BLaER1 (cell line): ENCODE results near the gene BICDL1.
A peak's percentile ranks its signal among the peaks of the same experiment; 100 is the strongest.

Experiments used
- H3K27ac ChIP-seq: shearing (Covaris generic); formaldehyde crosslinking; 2 replicates; pipeline ENCODE4 v1.8.1; 2022
- H3K27me3 ChIP-seq: shearing (Covaris generic); formaldehyde crosslinking; 2 replicates; pipeline ENCODE4 v1.8.1; 2022
- H3K36me3 ChIP-seq: shearing (Covaris generic); formaldehyde crosslinking; 2 replicates; pipeline ENCODE4 v1.8.1; 2022
- H3K4me1 ChIP-seq: shearing (Covaris generic); formaldehyde crosslinking; 2 replicates; pipeline ENCODE4 v1.8.1; 2022
- H3K4me2 ChIP-seq: shearing (Covaris generic); formaldehyde crosslinking; 2 replicates; pipeline ENCODE4 v1.8.1; 2022
- H3K4me3 ChIP-seq: shearing (Covaris generic); formaldehyde crosslinking; 2 replicates; pipeline ENCODE4 v1.8.1; 2022
- H3K9ac ChIP-seq: shearing (Covaris generic); formaldehyde crosslinking; 2 replicates; pipeline ENCODE4 v1.8.1; 2022
- H3K9me3 ChIP-seq: shearing (Covaris generic); formaldehyde crosslinking; 2 replicates; pipeline ENCODE4 v1.8.1; 2022
- H4K20me1 ChIP-seq: shearing (Covaris generic); formaldehyde crosslinking; 2 replicates; pipeline ENCODE4 v1.8.1; 2022
- Cebpa-rat ChIP-seq: shearing (Covaris generic); IDR thresholded peaks from 2 replicates; pipeline ENCODE4 v1.8.1; 2022

The BICDL1 gene

DNA sequence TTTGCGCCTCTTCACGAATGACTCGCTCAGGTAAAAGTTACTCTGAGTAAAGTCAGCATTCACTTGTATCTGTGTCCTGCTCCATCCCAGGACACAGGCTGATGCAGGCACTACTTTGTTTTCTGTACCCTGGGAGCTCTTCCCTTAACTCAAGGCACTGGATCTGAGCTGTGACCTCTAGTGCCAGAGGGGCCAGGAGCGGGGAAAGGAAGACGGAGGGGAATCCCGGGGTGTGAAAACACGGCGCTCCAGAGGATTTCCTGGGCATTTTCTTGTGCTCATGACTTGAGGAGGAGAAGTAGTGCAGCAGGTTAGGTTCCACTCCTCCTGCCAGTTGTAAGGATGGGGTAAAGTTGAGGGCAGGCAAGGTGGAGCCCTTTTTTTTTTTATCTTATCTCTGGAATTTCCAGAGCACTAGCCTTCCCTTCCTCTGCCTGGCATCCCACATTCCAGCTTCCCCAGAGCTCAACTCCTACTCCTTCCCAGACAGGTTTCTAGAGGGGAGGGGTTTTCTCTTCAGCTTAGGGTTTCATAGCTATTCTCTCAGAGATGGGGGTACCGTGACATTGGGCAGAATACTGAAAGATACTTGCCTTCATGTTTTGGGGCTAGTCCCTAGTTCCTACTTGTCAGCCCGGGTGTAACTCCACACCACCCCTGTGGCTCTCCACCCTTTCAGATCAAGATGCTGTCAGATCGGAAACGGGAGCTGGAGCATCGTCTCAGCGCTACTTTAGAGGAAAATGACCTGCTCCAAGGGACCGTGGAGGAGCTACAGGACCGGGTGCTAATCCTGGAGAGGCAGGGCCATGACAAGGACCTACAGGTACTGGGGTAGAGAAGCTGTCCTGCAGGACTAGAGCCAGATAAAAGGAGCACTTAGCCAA, 75.3 kb downstream of the BICDL1 start:
- Histone ChIP-seq H3K9ac (no peak overlapping the region), H3K4me2 (no peak overlapping the region), H3K27me3 (no peaks in the 10 kb centered on the region), H3K4me3 (no peak overlapping the region), H3K9me3 (no peaks in the 10 kb centered on the region), H4K20me1 (no peaks in the 10 kb centered on the region), H3K36me3 (no peaks in the 10 kb centered on the region), H3K4me1 (peaks cover 7% of the 10 kb centered on the region), H3K27ac (no peak overlapping the region)
- TF ChIP-seq Cebpa-rat = no peak

DNA sequence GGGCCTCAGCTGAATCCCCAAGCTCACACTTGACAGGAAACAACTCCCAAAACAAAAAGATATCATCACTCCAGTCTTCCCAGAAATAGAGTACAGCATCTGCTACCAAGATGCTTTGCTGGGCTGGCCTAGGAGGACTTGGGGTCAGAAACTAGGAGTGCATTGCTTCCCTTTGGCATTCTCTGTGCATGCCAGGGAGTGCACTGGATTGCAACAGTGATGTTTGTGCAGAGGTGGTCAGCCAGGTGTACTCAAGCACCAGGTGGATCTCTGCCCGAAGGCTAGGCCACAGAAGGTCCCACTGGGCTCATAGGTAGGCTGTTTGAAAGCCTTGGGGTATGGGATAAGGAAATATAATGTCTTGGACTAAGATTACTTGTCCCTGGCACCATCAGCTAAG, 76.4 kb downstream of the BICDL1 start:
- Histone ChIP-seq H3K4me1 (peaks cover 7% of the 10 kb centered on the region), H3K4me3 (no peak overlapping the region), H3K4me2 (no peak overlapping the region), H3K9ac (no peak overlapping the region), H3K27ac (no peak overlapping the region), H3K36me3 (no peaks in the 10 kb centered on the region), H3K27me3 (no peaks in the 10 kb centered on the region), H4K20me1 (no peaks in the 10 kb centered on the region), H3K9me3 (no peaks in the 10 kb centered on the region)
- TF ChIP-seq Cebpa-rat = no peak

DNA sequence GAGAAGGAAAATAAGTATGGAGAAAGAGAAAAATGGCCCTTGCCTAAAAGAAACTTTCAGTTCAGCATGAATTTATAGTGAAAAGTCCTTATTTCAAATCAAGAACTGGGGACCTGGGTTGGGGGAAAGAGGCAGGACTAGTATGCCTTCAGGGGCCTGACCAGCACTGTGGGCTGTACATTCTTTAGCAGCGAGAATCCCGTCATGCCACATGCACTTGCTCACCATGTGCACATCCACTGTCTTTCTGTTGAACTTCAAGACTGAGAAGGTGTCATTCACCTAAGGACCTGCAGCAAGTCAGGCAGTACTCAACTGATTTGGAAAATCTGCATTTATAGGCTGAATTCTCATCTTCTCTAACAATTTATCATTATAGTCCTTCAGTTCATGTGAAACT, 77.3 kb downstream of the BICDL1 start:
- no peaks in the 10 kb centered on the region for H3K36me3 ChIP-seq
- no peak overlapping the region for H3K4me2 ChIP-seq
- no peaks in the 10 kb centered on the region for H3K27me3 ChIP-seq
- H3K9ac ChIP-seq = no peak overlapping the region
- H3K4me3 ChIP-seq = no peak overlapping the region
- no peak overlapping the region for H3K27ac ChIP-seq
- H4K20me1 ChIP-seq = no peaks in the 10 kb centered on the region
- no peak for TF ChIP-seq Cebpa-rat
- H3K9me3 ChIP-seq = no peaks in the 10 kb centered on the region
- peaks cover 7% of the 10 kb centered on the region for H3K4me1 ChIP-seq

DNA sequence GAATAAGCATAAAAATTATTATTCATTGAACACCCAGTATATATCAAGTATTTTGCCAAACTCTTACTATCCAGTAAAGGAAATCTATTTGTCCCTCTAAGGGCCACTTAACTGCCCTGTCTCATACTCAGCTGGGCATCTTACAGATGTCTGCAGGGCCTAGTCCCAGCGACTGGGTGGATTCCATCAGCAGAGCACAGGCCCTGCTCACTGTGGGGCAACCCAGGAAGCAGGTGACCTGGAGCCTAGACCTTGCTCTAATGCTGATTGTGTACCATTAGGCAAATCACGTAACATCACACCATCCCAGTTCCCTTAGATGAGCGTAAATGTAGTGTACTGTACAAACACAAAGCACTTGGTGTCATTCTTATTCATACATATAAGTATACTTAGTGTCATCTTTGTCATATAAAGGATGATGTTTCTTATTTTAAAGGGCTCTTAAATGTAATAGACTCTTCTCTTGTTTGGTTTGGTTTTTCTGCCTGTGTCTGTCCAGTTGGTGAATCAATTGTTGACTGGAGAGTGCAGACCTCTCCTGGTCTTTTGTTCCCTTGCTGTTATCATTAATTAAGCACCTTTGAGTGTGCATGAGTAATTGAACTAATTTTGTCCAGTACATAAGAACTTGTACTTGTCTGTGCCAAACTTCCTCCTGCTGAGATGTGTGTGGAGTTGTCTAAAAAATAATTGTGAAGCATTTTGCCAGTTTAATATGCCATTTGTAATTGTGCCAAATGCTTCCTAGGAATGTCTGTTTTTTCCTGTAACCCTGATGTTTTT, 78.2 kb downstream of the BICDL1 start:
- H3K27me3 ChIP-seq = no peaks in the 10 kb centered on the region
- no peak for TF ChIP-seq Cebpa-rat

GRCh38 chr12:120067901-120068300, 78.9 kb downstream of the BICDL1 start:
- no peaks in the 10 kb centered on the region for H3K27me3 ChIP-seq
- no peak overlapping the region for H3K27ac ChIP-seq
- no peaks in the 10 kb centered on the region for H4K20me1 ChIP-seq
- no peak overlapping the region for H3K4me2 ChIP-seq
- no peak overlapping the region for H3K9ac ChIP-seq
- no peak for TF ChIP-seq Cebpa-rat
- no peak overlapping the region for H3K4me3 ChIP-seq
- no peaks in the 10 kb centered on the region for H3K9me3 ChIP-seq
- no peaks in the 10 kb centered on the region for H3K36me3 ChIP-seq
- H3K4me1 ChIP-seq = peaks cover 7% of the 10 kb centered on the region

More for the DNA sequence above, 78.2 kb downstream of the BICDL1 start:
- Histone ChIP-seq H3K36me3 (no peaks in the 10 kb centered on the region), H3K4me1 (peaks cover 7% of the 10 kb centered on the region), H3K27ac (no peak overlapping the region), H3K4me2 (no peak overlapping the region), H3K9ac (no peak overlapping the region), H3K4me3 (no peak overlapping the region), H3K9me3 (no peaks in the 10 kb centered on the region), H4K20me1 (no peaks in the 10 kb centered on the region)

- H3K9me3 ChIP-seq = no peaks in the 10 kb centered on the region
- no peaks in the 10 kb centered on the region for H4K20me1 ChIP-seq
- no peak overlapping the region for H3K4me2 ChIP-seq
- no peak overlapping the region for H3K9ac ChIP-seq
- no peaks in the 10 kb centered on the region for H3K36me3 ChIP-seq
- peaks cover 7% of the 10 kb centered on the region for H3K4me1 ChIP-seq
- no peak overlapping the region for H3K27ac ChIP-seq
- H3K4me3 ChIP-seq = no peak overlapping the region
- H3K27me3 ChIP-seq = no peaks in the 10 kb centered on the region
- TF ChIP-seq Cebpa-rat = no peak
Observed at GRCh38 chr12:120069278-120069677, 80.2 kb downstream of the BICDL1 start.

- H3K9ac ChIP-seq = no peak overlapping the region
- H3K4me1 ChIP-seq = peaks cover 28% of the 10 kb centered on the region
- H3K36me3 ChIP-seq = no peaks in the 10 kb centered on the region
- no peaks in the 10 kb centered on the region for H3K27me3 ChIP-seq
- H3K4me3 ChIP-seq = no peak overlapping the region
- H4K20me1 ChIP-seq = no peaks in the 10 kb centered on the region
- H3K27ac ChIP-seq = no peak overlapping the region
- no peak overlapping the region for H3K4me2 ChIP-seq
- no peaks in the 10 kb centered on the region for H3K9me3 ChIP-seq
- no peak for TF ChIP-seq Cebpa-rat
Observed at GRCh38 chr12:120071493-120072020, 82.5 kb downstream of the BICDL1 start.

DNA sequence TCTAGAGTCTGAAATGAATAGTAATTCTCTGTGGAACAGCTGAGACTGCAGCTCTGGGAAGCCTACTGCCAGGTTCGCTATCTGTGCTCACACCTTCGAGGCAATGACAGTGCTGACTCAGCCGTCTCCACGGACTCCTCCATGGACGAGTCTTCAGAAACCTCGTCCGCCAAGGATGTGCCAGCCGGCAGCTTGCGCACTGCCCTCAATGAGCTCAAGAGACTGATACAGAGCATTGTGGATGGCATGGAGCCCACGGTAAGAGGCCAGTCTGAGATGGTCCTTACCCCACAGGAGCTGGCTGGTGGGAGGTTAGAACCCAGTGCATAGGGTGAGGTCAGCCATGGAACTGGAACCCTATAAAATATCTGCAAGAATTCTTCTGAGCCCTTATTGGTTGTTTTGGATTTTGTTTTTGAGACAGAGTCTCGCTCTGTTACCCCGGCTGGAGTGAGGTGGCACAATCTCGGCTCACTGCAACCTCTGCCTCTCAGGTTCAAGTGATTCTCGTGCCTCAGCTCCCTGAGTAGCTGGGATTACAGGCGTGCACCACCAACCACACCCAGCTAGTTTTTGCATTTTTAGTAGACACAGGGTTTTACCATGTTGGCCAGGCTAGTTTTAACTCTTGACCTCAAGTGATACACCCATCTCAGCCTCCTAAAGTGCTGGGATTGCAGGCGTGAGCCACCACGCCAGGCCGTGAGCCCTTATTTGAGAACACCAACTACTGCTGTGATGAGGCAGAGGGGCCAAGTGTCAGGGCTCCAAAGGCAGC, 83.6 kb downstream of the BICDL1 start:
- Histone ChIP-seq H4K20me1 (no peaks in the 10 kb centered on the region), H3K9ac (no peak overlapping the region), H3K36me3 (no peaks in the 10 kb centered on the region), H3K4me2 (no peak overlapping the region), H3K27ac (no peak overlapping the region), H3K27me3 (no peaks in the 10 kb centered on the region), H3K4me3 (no peak overlapping the region), H3K4me1 (peaks cover 39% of the 10 kb centered on the region), H3K9me3 (no peaks in the 10 kb centered on the region)
- TF ChIP-seq Cebpa-rat = no peak

DNA sequence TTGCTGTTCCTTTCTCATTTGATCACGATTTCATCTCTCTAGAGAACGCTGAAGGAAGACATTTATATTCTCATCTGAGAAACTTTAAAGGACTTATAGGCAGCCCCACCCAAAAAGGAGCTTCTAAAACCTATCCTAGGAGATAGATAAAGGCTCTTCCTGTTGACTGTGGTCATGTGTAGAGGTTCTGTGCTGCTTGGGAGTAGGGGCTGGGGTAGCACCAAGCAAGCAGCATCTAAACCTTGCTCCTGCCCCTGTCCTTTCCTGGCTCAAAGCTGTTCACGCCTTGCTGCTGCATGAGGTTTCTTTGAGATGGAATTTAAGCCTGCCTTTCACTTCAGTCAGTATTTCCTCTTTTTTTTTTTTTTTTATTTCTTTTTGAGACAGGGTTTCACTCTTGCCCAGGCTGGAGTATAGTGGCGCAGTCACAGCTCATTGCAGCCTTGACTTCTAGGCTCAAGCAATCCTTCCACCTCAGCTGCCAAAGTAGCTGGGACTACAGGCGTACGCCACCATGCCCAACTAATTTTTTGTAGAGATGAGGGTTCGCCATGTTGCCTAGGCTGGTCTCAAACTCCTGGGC, 86.1 kb downstream of the BICDL1 start:
- H3K4me2 ChIP-seq = peak overlapping the region; percentile 38
- H3K4me3 ChIP-seq = no peak overlapping the region
- H3K9ac ChIP-seq = no peak overlapping the region

More for the DNA sequence above, 86.1 kb downstream of the BICDL1 start:
- Histone ChIP-seq H3K27me3 (no peaks in the 10 kb centered on the region), H3K27ac (no peak overlapping the region), H3K4me1 (peaks cover 57% of the 10 kb centered on the region), H3K9me3 (no peaks in the 10 kb centered on the region), H4K20me1 (no peaks in the 10 kb centered on the region), H3K36me3 (no peaks in the 10 kb centered on the region)
- TF ChIP-seq Cebpa-rat = no peak
